GM12878 (cell line): ENCODE measurements around the gene BSCL2. TPM values are rescaled to one million over a fixed set of nuclear protein-coding genes. Genes with fewer than 3 reads are reported as not detected.

Experiments
- ATAC-seq: fragments of 200-7000 bp; cut with Tn5 transposase; 3 replicates; pipeline ENCODE4 v1.9.1; 2020; ENCODE audit warnings: mild to moderate bottlenecking, moderate library complexity
- BruUV-seq: library from RNA; stranded (reverse); fragments of 400-500 nt; replicated peaks from 2 replicates; lab custom pipeline; 2021; lab: Mats Ljungman, UMichigan
- CTCF ChIA-PET: fragments of 300-600 bp; sonication (Branson Sonifier 250); formaldehyde crosslinking; extraction: SDS; loops from one replicate; lab custom pipeline; 2021; ENCODE audit warnings: inconsistent platforms; lab: Yijun Ruan, JAX
- POLR2A ChIA-PET: fragments of 350-600 bp; formaldehyde crosslinking; extraction: SDS; loops from one replicate; lab custom pipeline; 2021; ENCODE audit warnings: inconsistent platforms; lab: Charles Lee
- RAD21 ChIA-PET: fragments of 300-600 bp; sonication (Branson Sonifier 250); formaldehyde crosslinking; loops from one replicate; lab custom pipeline; 2023; ENCODE audit warnings: antibody characterized with exemption; ENCODE audit not compliant: unreplicated experiment; lab: Charles Lee
- SMC1A ChIA-PET: fragments of 300-600 bp; sonication (Branson Sonifier 250); formaldehyde crosslinking; loops from one replicate; lab custom pipeline; 2023; ENCODE audit not compliant: unreplicated experiment, uncharacterized antibody; lab: Charles Lee
- DNase-seq: peaks from one replicate; pipeline ENCODE4 v3.0.0-alpha.2; 2011; ENCODE audit warnings: low read depth, low spot score
- FAIRE-seq: peaks from 3 replicates; lab custom pipeline; 2011; peaks lifted over from hg19 to GRCh38; lab: Jason Lieb, UNC
- H2AFZ ChIP-seq: 2 replicates; pipeline ENCODE4 v1.6.0; 2011; ENCODE audit warnings: low read depth, low read length, control low read depth; ENCODE audit not compliant: control insufficient read depth
- H3K27ac ChIP-seq: 2 replicates; pipeline ENCODE4 v1.5.1; 2011; ENCODE audit warnings: control low read depth; ENCODE audit not compliant: control insufficient read depth, insufficient read depth
- H3K27me3 ChIP-seq, 2 experiments: replicated peaks in 1 of 2; 2 replicates each; pipeline versions ENCODE4 v1.6.0 to v1.6.1; 2011; ENCODE audit warnings: low read length in 1 of 2; ENCODE audit not compliant: control insufficient read depth in 2 of 2, insufficient read depth in 2 of 2
- H3K36me3 ChIP-seq, 2 experiments: 2 replicates each; pipeline ENCODE4 v1.5.1; 2011; ENCODE audit warnings: low read length in 1 of 2; ENCODE audit not compliant: control insufficient read depth in 2 of 2, insufficient read depth in 2 of 2
- H3K4me1 ChIP-seq: 2 replicates; pipeline ENCODE4 v1.6.1; 2011; ENCODE audit warnings: mild to moderate bottlenecking, low read length, moderate library complexity, mixed read lengths; ENCODE audit not compliant: control insufficient read depth, insufficient read depth
- H3K4me2 ChIP-seq: 2 replicates; pipeline ENCODE4 v1.6.0; 2011; ENCODE audit warnings: control low read depth; ENCODE audit not compliant: control insufficient read depth, insufficient read depth
- H3K4me3 ChIP-seq: fragments of 200-600 bp; sonication (generic); 2 replicates; pipeline ENCODE4 v1.5.1; 2016
- H3K79me2 ChIP-seq: 2 replicates; pipeline ENCODE4 v1.6.0; 2011; ENCODE audit warnings: low read length; ENCODE audit not compliant: control insufficient read depth, insufficient read depth
- H3K9ac ChIP-seq: 2 replicates; pipeline ENCODE4 v1.8.0; 2011; ENCODE audit warnings: low read length, control low read depth, mixed read lengths; ENCODE audit not compliant: control insufficient read depth, insufficient read depth
- H3K9me3 ChIP-seq: replicated peaks from 3 replicates; pipeline ENCODE4 v1.5.1; 2011; ENCODE audit warnings: mild to moderate bottlenecking, low read length; ENCODE audit not compliant: control insufficient read depth, insufficient read depth
- H4K20me1 ChIP-seq: 2 replicates; pipeline ENCODE4 v1.6.0; 2011; ENCODE audit not compliant: control insufficient read depth, insufficient read depth
- FOXK2 ChIP-seq: fragments of 450-650 bp; IDR thresholded peaks from 2 replicates; pipeline ENCODE4 v1.6.1; 2017; ENCODE audit warnings: mild to moderate bottlenecking, moderate library complexity
- PML ChIP-seq: IDR thresholded peaks from 2 replicates; pipeline ENCODE4 v1.6.1; 2012; ENCODE audit warnings: low read length, inconsistent platforms
- POU2F2 ChIP-seq: IDR thresholded peaks from 3 replicates; pipeline ENCODE4 v1.6.1; 2011; ENCODE audit warnings: low read depth, mild to moderate bottlenecking, low read length, borderline replicate concordance
- WRNIP1 ChIP-seq: IDR thresholded peaks from 2 replicates; pipeline ENCODE4 v1.6.1; 2011; ENCODE audit warnings: low read depth, low read length, improper control_type of control experiment, borderline replicate concordance
- WGBS: methylation state at CpG from one replicate; pipeline ENCODE4 v1.1.6; 2016; ENCODE audit warnings: low lambda C conversion rate; ENCODE audit not compliant: insufficient replicate concordance, insufficient coverage; ENCODE audit errors: missing lambda C conversion rate; 5-methylcytosine and 5-hydroxymethylcytosine counted together
- in situ Hi-C: fragments of 300-500 bp; cut with MboI; formaldehyde crosslinking; loops from 9 replicates; pipeline ENCODE4 v1.14.3; 2018; ENCODE audit warnings: mixed read lengths
- intact Hi-C: fragments of 100-400 bp; cut with micrococcal nuclease; formaldehyde crosslinking; loops from one replicate; pipeline ENCODE4 v1.14.2; 2022; ENCODE audit not compliant: unreplicated experiment
- polyA plus RNA-seq, 11 experiments: library from polyadenylated mRNA; depleted of rRNA in 4 of 11; unstranded in 6 of 11; stranded (reverse) in 5 of 11; fragments of >200 nt; fragmentation: Nextera tagmentation in 4 of 11; fragmentation: Illumina TruSeq in 1 of 11; extraction: Ambion mirVana in 4 of 11; extraction: Trizol in 1 of 11; gene quantifications; 1 replicate in 1 of 11; 2 replicates in 10 of 11; pipeline versions ENCODE4 v1.2.1 to v1.2.3, GENCODE V29; 2011 to 2016; ENCODE audit warnings: inconsistent platforms in 2 of 11, missing spikeins in 2 of 11, low read depth in 1 of 11
- total RNA-seq, 4 experiments: library from RNA; depleted of rRNA in 3 of 4; stranded (reverse); fragments of >200 nt in 3 of 4; fragmentation: Illumina TruSeq in 1 of 4; extraction: Trizol in 1 of 4; gene quantifications; 2 replicates each; pipeline versions ENCODE4 v1.2.1 to v1.2.3, GENCODE V29; 2013 to 2021
- TF ChIP-seq, protein P1 (sequence below): fragments of 450-650 bp; formaldehyde crosslinking; IDR thresholded peaks from 2 replicates; pipeline ENCODE4 v1.5.0; 2022; ENCODE audit warnings: mild to moderate bottlenecking, missing genetic modification characterization

The BSCL2 gene
- total and polyA plus RNA-seq, 10 of the 15 experiments (the other 5 are each of a cell fraction or from before 2014, with no cell fraction given): 12.3 to 57.9 (median 21.8) TPM

DNA sequence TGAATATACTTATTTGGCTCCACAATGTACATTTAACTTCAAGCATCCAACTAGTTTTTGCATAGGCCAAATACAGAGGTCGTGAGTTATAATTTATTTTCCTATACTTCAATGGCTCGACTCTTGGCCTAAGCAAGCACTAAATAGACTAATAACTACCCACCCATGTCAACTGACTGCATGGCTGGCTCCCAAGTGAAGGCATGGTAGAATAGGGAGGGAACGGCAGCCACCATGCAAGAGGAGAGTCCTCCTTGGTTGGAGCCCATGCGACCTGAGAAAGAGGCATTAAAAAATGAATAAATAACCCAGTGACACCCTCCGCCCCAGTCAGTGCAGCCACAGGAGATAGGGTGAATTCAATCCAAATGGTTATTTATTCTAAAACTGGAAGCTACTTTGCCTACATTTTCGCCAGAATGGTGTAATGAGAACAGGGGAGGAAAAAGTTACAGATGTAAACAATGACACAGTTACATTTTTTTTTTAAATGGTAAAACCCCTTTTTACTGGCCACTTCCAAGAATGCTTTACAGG lies 5.1 kb upstream of the BSCL2 start:
- CTCF ChIA-PET: interaction anchor here (1.1 kb wide), 1 partner anchor 91 kb away, joined by 3 read pairs; no protein-coding TSS in a partner anchor
- Histone ChIP-seq H3K27ac (no peak overlapping the region), H3K36me3 (peaks cover 34 to 35% of the 10 kb centered on the region in 2 experiments), H3K79me2 (no peaks in the 10 kb centered on the region), H3K9ac (no peak overlapping the region), H3K27me3 (no peaks in the 10 kb centered on the region), H4K20me1 (no peaks in the 10 kb centered on the region), H3K4me3 (no peak overlapping the region), H3K9me3 (no peaks in the 10 kb centered on the region), H3K4me1 (peaks cover 32% of the 10 kb centered on the region), H3K4me2 (no peak overlapping the region), H2AFZ (no peak overlapping the region)
- intact Hi-C loops (no loop called here), in situ Hi-C loops (no loop called here)
- FAIRE-seq (no peak), ATAC-seq (no peak), DNase-seq (no peak)
- RAD21 ChIA-PET: no interaction called here
- BruUV-seq: no TSS peak
- POLR2A ChIA-PET: interaction anchor here (5.5 kb wide), 1 partner anchor 14 kb away, joined by 40 read pairs; the partner anchor contains the start of genes HNRNPUL2 and TTC9C
- WGBS: 62% methylated on average over 6 of the region's 6 CpGs
- SMC1A ChIA-PET: interaction anchor here (5.3 kb wide), 1 partner anchor 16 kb away, joined by 26 read pairs; the partner anchor contains the start of genes HNRNPUL2 and TTC9C
- TF ChIP-seq FOXK2 (no peak), PML (no peak), POU2F2 (no peak), WRNIP1 (no peak)
- TF ChIP-seq, protein P1, sequence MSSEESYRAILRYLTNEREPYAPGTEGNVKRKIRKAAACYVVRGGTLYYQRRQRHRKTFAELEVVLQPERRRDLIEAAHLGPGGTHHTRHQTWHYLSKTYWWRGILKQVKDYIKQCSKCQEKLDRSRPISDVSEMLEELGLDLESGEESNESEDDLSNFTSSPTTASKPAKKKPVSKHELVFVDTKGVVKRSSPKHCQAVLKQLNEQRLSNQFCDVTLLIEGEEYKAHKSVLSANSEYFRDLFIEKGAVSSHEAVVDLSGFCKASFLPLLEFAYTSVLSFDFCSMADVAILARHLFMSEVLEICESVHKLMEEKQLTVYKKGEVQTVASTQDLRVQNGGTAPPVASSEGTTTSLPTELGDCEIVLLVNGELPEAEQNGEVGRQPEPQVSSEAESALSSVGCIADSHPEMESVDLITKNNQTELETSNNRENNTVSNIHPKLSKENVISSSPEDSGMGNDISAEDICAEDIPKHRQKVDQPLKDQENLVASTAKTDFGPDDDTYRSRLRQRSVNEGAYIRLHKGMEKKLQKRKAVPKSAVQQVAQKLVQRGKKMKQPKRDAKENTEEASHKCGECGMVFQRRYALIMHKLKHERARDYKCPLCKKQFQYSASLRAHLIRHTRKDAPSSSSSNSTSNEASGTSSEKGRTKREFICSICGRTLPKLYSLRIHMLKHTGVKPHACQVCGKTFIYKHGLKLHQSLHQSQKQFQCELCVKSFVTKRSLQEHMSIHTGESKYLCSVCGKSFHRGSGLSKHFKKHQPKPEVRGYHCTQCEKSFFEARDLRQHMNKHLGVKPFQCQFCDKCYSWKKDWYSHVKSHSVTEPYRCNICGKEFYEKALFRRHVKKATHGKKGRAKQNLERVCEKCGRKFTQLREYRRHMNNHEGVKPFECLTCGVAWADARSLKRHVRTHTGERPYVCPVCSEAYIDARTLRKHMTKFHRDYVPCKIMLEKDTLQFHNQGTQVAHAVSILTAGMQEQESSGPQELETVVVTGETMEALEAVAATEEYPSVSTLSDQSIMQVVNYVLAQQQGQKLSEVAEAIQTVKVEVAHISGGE (CRISPR knock-in tag): no peak
